Measurements from ENCODE around the gene RFFL.

The RFFL gene

DNA sequence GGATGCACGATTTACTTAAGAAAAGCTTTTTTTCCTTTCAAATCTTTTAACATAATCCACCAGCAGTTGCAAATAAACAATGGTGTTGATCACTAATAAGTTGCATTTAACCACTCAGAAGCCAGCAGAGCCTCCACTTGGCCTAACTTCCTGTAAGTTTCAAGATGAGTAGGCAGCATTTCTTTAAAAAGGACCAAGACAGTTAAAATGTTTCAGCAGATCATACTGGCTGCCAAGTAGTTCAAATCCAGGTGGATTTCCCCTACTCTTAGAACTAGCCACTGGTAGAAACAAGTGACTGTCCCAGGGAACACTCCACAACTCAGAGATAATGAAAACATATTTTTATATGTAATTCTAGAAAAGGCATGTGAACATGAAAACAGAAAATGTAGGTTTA is 17.0 kb upstream of the RFFL start:
- peak; percentile 16 for DNase-seq

DNA sequence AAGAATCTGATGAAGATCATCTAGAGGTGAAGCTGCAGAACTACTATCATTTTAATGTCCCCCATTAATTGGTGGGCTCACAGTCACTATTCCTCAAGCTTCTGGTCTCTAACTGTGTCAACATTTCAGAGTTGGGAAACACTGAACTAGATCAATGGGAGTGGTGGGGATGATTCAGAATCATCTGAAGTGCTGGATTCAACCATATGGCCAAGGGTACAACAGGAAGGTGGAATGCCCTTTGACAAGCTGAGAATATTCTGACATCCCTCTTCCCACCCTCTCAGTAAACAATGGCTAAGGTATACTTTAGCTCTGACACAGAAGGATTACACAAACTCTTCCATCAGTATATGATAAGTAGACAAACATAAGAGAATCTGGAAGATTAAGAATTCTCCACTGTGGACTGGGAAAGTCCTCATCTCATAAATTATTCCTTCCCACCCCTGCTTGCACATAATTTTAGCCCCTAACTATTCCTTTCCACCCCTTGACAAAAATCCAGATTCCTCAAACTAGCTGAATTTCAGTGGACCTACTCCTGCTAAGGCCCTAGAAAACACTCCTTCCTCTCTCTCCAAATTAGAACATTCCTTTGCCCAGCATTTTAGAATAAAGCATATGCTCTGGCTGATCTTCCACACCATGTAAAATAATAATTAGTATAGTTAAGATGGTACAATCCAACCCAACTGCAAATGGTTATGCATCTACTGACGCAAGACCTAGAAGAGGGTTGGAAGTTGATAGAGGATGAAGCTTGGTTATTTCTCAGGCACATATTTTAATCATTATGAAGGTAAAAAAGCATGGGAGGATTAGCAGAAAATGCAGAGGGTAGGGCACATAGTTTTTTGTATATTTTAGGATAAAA is 16.3 kb upstream of the RFFL start:
- DNase-seq, result no peak

DNA sequence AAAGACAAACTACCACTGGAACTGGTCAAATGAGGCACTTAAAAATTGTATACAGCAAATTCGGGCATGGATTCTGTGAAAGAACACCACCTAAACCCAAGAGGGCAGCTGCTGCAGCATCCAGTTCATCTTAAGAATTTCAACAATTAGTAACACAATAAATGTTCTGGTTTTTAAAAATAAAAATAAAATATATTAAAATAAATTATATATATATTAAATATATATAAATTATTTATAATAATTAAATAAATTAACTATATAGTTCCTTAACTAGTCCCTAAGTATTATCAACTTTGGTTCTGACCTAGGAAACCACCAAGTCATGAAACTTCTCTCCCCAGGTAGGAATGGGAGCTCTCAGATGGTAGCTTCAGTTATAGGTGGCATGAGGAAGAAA is 13.4 kb upstream of the RFFL start:
- no peak for DNase-seq

DNA sequence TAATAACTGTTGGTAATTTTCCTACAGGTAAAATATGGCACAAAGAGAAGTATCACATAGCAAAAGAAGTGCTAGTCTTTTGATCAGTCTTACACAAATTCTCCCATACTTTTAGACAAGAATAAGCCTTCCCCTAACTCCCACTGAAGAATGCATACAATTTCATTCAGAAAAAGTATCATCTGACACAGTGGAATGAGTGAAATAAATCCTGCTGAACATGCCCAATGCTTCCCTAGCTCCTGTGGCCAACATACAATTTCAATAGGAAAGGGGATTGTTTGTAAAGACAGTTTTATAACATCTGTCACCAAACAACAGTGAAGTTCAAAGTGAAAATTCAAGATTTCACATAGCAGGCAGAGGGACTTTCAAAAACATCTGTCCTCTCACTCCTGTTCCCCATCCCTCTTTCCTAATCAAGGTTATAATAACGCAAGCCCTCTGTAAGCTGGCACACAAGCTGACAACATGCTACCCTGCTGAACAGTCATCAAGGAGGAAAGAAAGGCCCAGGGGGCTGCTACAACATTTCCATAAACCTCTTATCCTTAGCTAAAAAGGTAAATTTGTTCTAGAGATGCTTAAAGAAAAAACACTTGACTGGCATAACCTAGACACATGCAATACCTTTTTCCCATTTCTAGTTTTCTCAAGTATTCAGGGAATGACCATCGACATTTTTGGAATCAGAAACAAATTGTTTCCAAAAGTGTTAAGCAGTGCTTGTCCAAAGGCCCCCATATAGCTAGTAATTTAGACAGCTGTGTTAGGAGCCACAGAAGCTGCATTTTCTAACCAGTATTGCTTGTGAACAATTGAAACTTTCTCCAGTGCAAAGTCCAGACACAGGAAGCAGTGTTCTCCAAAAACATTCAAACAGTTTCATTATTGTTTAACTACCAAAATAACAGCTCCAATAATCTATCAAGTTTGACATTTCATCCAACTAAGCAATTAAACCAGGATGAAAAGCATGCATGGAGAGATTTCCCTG is 11.5 kb upstream of the RFFL start:
- DNase-seq, result no peak

DNA sequence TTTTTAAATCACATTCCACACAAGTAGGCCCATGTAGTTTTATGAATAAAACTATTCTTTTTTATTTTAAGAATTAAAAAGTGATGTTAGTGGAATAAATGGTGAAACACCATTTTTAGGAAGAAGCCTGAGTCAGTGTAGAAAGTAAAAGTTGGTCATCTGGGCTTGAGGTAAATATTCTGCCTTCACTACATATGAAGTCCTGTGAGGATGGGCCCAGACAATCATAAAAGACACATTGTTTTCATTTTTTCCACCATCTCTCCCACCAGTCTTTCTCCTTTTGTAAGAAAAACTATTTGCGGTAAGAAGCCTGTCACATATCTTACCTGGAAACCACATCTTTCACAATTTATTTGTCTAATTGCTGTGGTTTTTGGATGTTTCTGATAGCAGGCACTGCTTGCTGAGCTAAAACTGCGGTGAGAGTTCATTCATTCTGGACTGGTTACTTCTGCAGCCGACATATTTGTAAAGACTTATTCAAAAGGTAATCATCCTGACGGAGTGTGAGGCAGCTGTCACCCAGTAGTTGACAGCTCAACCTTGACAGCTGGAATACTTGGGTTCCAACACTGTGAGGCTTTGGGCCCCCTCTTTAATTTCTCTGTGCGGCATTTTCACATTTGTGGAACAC is 10.6 kb upstream of the RFFL start:
- DNase-seq, result peak; percentile 39

DNA sequence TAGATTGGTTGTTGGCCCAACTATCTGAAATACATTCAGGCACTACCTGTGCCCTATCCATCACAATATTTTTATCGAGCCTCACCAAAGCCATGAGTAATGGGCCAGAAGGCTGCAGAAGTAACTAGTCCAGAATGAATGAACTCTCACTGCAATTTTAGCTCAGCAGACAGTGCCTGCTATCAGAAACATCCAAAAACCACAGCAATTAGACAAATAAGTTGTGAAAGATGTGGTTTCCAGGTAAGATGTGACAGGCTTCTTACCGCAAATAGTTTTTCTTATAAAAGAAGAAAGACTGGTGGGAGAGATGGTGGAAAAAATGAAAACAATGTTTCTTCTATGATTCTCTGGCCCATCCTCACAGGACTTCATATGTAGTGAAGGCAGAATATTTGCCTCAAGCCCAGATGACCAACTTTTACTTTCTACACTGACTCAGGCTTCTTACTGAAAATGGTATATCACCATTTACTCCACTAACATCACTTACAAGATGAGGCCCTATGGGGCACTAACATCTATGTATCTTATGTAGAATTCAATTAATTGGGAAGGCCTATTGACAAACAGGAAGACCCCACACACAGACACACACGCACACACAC is 9.8 kb upstream of the RFFL start:
- peak; percentile 37 for DNase-seq

DNA sequence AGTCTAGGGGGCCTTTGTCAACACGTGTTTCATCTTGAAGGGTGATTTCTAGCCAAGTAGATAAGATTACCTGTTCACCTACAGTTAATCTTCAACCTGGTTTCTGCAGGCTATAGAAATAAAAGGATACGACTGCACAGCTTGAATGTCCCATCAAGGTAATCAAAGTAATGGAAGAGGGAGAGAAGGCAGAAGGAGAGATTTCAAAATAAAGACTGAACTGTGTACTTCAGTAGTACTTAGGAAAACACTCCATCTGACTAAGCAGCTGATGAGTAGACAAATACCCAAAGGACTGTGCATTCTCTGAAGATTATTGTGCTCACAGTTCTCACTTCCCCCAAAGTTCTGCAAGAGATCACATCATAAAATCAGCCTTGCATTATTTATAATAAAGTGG is 5.8 kb upstream of the RFFL start:
- DNase-seq, result no peak

DNA sequence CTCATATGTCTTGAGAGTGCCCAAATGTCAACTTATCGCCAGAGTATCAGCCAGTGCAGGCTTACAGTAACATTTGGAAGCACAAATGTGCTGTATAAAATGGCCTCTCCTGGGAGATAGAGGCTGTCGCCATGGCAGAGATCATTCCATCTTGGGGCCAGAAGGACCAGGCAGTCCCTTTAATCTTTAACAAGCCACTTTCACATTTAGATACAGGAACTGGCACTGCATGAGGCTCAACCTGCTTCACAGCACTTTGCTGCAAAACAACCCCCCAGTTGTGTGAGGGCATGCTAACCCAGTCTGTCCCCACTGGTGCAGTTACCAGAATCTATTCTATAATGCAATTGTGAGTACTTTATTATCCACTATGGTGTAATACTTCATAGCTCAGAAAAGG is 4.7 kb upstream of the RFFL start:
- DNase-seq, result no peak

DNA sequence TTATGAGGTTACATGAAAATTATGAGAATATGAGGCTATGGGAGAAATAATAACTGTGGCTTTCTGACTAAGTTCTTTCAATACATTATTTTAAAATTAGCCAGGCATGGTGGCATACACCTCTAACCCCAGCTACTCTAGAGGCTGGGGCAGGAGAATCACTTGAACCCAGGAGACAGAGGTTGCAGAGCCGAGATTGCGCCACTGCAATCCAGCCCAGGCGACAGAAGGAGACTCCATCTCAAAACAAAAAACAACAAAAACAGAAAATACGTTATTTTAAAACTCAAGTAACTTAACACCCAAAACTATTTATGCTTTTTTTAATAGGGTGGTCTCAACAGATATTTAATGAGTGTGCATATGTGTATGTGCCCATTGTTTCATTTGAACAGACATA is 2.4 kb upstream of the RFFL start:
- no peak for DNase-seq

DNA sequence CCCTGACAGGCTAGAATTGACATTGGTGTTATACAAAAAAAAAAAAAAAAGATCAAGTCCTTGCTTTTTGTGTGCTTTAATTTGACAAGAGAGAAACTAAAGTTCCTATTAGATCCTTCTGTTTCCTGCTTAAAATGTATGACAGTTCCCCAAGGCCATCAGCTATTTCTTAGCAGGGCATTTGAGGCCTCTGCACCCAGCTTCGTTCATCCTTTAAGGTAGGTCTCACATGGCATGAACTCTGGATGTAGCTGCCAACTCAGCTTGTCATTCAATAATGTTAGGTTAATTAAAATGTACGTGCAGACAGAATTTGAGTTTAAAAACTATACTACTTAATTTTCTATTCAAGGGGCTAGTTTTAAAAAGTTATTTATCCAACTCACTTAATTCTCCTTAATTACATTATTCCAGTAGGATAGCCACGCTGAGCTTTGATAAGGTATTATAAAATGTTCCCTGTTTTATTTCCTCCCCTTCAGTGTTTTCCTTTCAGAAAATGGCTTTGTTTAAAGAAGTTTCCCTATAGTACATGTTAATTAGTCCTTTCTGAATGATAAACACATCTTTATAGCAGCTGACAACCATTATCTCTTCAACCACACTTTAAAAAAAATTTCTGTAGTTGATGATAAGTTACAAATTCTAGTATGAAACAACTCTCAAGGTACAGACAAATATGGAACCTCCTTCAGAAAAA is 1.2 kb upstream of the RFFL start:
- no peak for DNase-seq

DNA sequence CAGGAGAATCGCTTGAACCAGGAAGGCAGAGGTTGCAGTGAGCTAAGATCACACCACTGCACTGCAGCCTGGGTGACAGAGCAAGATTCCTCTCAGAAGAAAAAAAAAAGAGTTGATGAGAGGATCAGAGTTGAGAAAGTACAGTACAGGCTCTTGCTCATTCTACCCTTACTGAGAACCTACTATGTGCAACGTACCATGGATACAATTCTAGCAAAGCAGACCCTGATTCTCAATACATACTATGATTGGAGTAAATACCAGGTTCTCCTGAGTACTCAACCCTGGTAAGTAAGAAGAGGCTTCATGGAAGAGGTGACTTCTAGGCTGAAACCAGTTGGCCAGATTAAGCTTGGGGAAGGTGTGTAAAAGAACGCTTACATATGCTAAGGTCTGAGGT is 1.2 kb downstream of the RFFL start:
- no peak for DNase-seq

DNA sequence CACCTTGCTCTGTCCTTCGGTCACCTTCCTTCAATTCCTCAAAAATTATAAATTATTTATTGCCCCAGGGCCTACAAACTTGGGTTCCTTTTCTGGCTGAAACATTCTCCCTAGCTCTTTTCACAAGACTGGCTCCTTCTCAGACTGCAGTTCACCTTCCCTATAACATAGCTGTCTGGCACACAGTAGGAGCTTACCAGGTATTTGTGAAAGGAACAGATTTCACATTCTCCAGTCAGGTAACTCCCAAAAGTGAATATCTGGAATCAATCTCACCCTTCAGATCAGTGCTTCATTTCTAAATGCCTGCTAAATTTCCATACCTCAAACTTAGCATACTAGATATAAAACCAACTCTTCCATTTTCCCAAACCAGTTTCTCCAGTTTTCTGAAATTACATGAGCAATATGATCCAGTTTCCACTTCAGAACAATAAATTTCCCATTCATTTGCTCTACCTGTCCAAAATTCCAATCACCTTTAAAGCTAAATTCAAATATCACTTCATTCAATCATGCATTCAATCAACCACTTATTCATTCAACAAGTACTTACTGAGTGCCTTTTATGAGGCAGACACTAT is 6.1 kb downstream of the RFFL start:
- DNase-seq, result no peak

DNA sequence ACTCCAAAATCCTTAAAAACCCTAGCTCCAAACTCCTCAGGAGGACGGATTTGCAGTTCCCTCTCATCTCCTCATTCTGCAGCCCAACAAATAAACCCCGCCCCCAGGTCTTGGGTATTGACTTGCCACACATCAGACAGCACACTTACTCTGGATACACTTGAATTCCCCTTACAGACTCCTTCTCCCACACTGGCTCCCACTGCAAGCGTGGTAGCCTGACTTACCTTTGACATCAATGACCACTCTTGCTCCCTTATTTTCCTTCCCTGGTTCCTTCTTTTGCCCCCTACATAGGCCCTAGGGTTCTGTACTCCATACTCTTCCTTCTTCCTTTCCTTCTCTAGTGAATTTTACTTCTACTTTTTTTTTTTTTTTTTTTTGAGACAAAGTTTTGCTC is 7.5 kb downstream of the RFFL start:
- DNase-seq, result no peak

DNA sequence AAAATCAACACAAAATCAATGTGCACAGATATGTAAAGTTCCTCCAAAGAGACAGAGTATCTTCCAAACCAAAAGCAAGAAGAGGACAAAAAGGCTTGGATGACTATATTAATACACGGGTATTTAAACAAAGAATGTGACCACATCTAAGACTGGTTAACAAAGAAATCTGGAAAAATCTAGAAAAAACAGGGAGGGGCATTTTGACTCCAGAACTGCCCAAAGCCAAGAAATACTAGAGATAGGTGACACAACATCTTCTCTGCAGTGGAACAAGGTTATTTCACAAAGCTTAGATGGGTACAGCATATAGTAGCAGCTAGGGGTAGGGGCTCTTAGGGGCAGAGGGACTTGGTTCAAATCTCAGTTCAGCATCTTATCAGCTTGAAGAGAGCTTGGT is 10.3 kb downstream of the RFFL start:
- no peak for DNase-seq

DNA sequence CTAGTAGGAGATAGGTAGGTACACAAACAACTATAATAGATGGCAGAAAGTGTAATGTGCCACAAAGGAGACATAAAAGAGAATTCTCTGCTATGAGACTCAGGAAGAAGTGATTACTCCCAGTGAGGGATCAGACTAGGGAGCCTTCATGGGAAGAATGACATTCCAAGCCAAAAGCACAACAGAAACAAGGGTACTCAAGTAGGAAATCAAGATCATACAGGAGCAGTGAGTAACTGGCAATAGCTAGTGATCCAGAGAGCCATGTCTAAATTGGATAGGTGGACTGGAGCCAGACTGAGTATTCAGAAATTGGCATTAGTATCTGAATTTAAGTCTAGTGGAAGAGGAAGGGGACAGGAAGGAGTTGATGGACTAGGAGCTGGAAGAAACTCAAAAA is 10.7 kb downstream of the RFFL start:
- no peak for DNase-seq

DNA sequence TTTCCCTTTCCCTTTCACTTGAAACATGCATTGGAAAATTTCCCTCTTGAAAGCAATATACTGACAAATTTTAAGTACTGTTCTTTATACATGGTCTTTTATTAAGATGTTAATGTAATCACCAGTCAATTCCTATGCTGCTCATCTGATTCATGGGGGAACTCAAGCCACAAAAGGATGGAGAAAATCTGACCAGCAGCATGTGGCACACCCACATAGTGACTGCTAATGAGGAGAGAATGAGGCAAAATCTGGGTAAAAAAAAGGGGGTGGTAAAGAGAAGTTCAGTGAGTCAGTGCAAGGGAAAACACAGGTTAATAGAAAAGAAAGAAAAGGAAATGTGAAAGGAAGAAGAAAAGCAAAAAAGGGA is 11.3 kb downstream of the RFFL start:
- DNase-seq, result no peak

DNA sequence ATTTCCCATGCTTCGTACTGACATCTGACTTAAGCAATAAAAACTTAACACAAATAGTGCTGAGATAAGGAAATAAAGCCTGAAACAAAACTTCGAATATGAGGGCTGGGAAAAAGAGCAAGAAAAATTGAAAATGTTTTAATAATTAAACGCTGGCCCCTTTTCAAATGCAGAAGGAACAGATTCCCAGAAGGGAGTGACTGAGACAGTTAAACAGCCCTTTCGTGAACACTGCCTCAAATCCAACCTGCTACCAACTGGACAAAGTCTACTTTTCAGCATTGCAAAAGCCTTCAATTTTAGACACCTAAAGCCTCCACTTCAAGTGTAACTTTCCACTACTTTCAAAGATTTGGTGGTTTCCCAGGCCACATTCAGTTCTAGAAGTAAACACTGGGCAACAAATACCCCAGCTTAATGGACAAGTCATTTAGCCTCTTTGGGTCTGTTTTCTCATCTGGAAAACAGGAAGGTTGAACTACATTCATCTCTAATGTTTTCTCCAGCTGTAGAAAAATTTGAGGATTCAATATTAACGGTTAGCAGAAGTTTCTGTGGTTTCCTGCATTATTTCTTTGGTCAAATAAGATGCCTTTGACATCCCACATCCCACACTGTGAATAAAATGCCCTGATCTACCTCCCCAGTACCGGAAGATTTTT is 11.8 kb downstream of the RFFL start:
- DNase-seq, result no peak

DNA sequence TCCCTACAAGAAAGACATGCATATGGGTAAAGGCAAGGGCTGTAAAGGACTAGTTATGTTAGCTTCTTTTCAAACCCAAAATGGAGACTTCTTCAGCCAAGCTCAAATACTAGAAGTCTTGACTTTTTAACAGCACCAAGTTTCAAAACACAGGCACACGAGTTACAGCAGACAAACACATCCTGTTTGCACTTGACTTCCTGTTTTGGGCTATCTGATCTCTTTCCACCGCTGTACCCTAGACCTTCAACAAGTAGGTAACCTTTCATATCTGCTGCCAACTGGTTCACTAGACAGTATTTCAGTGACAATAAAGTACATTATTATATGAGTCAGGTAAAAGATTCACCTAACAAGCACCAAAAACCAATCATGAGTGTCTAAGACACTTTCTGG is 12.3 kb downstream of the RFFL start:
- no peak for DNase-seq

DNA sequence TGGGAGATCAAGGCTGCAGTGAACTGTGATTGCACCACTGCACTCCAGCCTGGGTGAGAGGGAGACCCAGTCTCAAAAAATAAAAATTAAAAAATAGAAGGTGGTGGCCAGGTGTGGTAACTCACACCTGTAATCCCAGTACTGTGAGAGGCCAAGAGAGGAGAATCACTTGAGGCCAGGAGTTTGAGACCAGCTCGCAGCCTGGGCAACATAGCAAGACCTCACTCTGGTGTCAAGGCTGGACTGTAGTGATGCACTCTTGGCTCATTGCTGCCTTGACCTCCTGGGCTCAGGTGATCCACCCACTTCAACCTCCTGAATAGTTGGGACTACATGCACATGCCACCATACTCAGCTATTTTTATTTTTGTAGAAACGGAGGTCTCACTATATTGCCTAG is 13.3 kb downstream of the RFFL start:
- no peak for DNase-seq

DNA sequence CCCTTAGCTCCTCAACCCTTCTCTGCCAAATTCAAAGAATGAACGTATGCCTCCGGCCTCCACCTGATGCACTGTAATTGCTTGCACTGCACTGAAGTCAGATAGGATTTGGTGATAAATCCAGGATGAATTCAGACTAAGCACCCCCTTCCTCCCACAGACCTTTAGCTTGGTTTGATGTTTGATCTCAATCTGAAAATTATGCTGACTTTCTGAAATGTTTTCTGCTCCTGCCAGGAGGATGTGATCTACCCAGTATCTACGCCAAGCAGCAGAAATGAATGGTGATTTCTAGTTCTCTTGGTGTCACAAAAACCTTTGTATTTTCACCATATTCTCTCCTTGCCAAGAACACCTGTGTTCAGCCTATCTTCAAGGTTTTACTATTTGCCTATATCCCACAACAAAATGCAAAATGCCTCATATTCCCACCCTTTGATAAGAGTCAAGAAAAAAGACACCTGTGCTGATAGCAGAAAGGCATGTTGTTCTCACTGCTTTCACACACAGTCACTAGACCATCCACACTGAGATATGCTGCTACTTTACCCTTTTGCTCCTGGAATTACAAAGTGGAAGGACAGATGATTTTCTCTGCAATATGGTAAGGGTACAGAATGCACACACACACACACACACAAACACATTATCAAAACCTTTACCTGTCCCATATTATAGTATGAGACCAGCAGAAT is 14.7 kb downstream of the RFFL start:
- no peak for DNase-seq

DNA sequence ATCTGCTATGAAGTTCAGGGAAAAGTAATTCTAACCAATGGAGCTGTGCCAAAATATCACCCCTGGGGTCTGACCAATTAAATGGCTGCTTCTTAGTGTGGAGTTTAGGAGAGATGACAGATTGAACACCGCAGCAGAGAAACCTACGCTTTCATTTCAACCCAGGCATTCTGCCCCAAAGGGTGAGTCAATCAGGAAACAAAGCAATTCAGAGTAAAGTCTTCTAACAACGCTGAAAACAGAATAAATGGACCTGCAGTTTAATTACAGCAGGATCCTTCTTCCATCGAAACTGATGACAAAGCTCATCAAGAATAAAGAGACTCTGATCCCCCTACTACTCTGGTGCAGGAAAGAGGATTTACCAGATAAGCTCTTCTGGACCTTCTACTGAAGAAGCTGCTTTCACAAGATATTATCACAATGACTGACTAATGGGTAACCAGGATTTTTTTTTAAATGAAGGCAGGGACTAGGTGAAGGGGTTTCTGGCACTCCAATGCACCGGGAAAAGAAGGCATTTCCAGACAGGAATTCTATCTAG is 16.7 kb downstream of the RFFL start:
- DNase-seq, result peak; percentile 66

Measured in stimulated activated CD4-positive, alpha-beta T cell treated with anti-CD3 and anti-CD28 coated beads, Interleukin-15, amount 100 ng/mL, for 24 hours (primary cell).